ENCODE measurements around the gene ANKRD10. TPM values are rescaled to one million over a fixed set of nuclear protein-coding genes. Genes with fewer than 3 reads are reported as not detected.

The ANKRD10 gene
- total and polyA plus RNA-seq, 2 experiments from 2014 or later, result 250 to 277 TPM

GRCh38 chr13:110887597-110888333 lies 27.1 kb downstream of the ANKRD10 start:
- ATAC-seq (peak; percentile 43), DNase-seq (ENCODE audit: low spot score) (peak; percentile 59)
- no peak overlapping the region for H3K4me3 Mint-ChIP-seq
- Histone ChIP-seq H3K4me1 (ENCODE audit: insufficient read depth) (peaks cover 31% of the 10 kb centered on the region), H3F3A (replicated peaks; ENCODE audit: low read depth) (peaks cover 11% of the 10 kb centered on the region; the same call in 1 of the 2 replicates), H2AFZ (no peak overlapping the region), H4K20me1 (replicated peaks; ENCODE audit: insufficient read depth) (peaks cover 13% of the 10 kb centered on the region; the same call in 1 of the 2 replicates), H3K27me3 (ENCODE audit: insufficient read depth) (no peaks in the 10 kb centered on the region), H3K27ac (ENCODE audit: low read depth) (peak overlapping the region; percentile 78), H3K79me2 (replicated peaks; ENCODE audit: insufficient read depth) (no peaks in the 10 kb centered on the region; the same call in 1 of the 2 replicates), H3K4me2 (no peak overlapping the region), H3K9me2 (ENCODE audit: insufficient read depth) (no peaks in the 10 kb centered on the region), H3K36me3 (ENCODE audit: insufficient read depth) (no peaks in the 10 kb centered on the region), H3K4me3 (no peak overlapping the region)
- TF ChIP-seq ZNF331 (CRISPR knock-in tag; IDR thresholded peaks at IDR 0.05; ENCODE audit: low read depth) (no peak), POLR2AphosphoS5 (IDR thresholded peaks at IDR 0.05; ENCODE audit: low read depth) (no peak), REST (IDR thresholded peaks at IDR 0.05; ENCODE audit: unreplicated experiment) (no peak), ZNF462 (CRISPR knock-in tag; IDR thresholded peaks at IDR 0.05) (no peak), CTCF (conservative IDR thresholded peaks at IDR 0.05; ENCODE audit: low read depth in 2 of 2) (no peak)
- no peaks in the 10 kb centered on the region; the same call in 2 of the 3 replicates for H3K9me3 Mint-ChIP-seq
- H3K4me1 Mint-ChIP-seq, result peaks cover 48% of the 10 kb centered on the region
- peaks cover 13% of the 10 kb centered on the region for H3K27me3 Mint-ChIP-seq (ENCODE audit: insufficient read depth, low read depth, poor library complexity)
- peak overlapping the region; percentile 88 for H3K27ac Mint-ChIP-seq
- peaks cover 13% of the 10 kb centered on the region; the same call in 2 of the 3 replicates for H3K36me3 Mint-ChIP-seq (ENCODE audit: low read depth)
